Neuron (in vitro differentiated cells): ENCODE data around the gene CSRP2.

Source experiments
- H2AFZ ChIP-seq: one replicate; pipeline ENCODE4 v1.6.1; 2013; ENCODE audit warnings: low read depth, mild to moderate bottlenecking, inconsistent platforms, low read length, moderate library complexity
- H3K27me3 ChIP-seq: one replicate; pipeline ENCODE4 v1.6.1; 2013; ENCODE audit warnings: low read length; ENCODE audit not compliant: insufficient read depth
- H3K36me3 ChIP-seq: one replicate; pipeline ENCODE4 v1.6.1; 2013; ENCODE audit warnings: low read length; ENCODE audit not compliant: insufficient read depth
- H3K4me1 ChIP-seq: one replicate; pipeline ENCODE4 v1.6.1; 2013; ENCODE audit warnings: low read length; ENCODE audit not compliant: insufficient read depth
- H3K4me3 ChIP-seq: 2 replicates; pipeline ENCODE4 v1.5.1; 2013; ENCODE audit warnings: mild to moderate bottlenecking, low read length, moderate library complexity
- H3K9me3 ChIP-seq: one replicate; pipeline ENCODE4 v1.6.1; 2013; ENCODE audit warnings: low read length

CSRP2 gene

DNA sequence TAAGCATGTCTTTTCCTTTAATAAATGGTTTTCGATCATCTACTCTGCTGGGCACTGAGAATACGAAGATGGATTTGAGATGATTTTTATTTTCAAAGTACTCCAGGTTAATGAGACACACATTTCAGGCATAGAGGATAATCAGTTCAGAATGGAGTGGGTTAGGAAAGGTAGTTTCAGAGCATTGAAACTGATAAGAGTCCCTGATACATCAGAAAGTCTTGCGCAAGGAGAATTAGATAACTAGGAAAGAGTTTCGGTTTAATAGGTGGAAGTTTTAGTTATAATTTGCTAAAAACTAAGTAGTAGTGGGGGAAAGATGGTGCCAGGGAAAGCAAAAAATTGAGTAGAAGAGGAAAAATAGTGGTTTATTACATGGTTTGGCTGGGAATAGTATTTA is 64.8 kb downstream of the CSRP2 start:
- Histone ChIP-seq H2AFZ (no peak overlapping the region), H3K4me3 (no peak overlapping the region), H3K27me3 (no peaks in the 10 kb centered on the region), H3K36me3 (peaks cover 35% of the 10 kb centered on the region), H3K4me1 (no peaks in the 10 kb centered on the region), H3K9me3 (no peaks in the 10 kb centered on the region)

DNA sequence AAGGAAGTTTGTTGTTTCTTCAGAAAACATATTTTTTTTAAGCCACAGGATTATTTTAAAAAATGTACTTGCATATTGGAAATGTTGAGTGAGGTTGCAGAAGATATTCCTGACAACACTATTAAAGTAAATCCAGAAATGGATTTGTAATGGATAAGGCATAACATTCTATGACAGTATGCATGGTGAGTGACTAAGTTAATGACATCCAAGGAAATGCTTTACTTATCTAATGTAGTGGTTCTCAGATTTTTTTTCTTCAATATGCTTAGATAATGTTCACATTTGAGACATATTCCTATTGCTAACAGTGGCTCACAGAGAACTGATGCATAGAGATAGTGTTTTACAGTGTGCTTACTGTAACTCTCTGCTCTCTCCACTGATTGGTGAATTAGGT is 65.6 kb downstream of the CSRP2 start:
- peaks cover 36% of the 10 kb centered on the region for H3K36me3 ChIP-seq
- no peak overlapping the region for H2AFZ ChIP-seq
- no peaks in the 10 kb centered on the region for H3K4me1 ChIP-seq
- no peaks in the 10 kb centered on the region for H3K27me3 ChIP-seq
- H3K9me3 ChIP-seq, result no peaks in the 10 kb centered on the region
- H3K4me3 ChIP-seq, result no peak overlapping the region

DNA sequence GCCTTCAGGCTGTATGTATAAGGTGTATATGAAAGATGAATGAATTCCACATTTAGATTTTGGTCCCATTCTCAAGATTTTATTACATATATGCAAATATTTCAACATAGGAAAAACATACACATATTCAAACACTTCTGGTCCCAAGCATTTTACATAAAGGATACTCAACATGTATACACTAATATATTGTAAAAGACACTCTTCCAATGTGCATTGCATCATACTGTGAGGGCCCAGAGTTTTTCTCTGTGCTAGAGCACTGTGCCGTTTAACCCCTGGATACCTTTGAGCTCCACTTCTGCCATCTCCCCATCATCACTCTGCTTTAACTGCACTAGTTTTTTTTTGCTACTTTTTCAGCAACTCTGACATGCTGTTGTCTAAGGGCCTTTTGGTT is 66.8 kb downstream of the CSRP2 start:
- no peak overlapping the region for H3K4me3 ChIP-seq
- H2AFZ ChIP-seq, result no peak overlapping the region
- H3K36me3 ChIP-seq, result peaks cover 47% of the 10 kb centered on the region

DNA sequence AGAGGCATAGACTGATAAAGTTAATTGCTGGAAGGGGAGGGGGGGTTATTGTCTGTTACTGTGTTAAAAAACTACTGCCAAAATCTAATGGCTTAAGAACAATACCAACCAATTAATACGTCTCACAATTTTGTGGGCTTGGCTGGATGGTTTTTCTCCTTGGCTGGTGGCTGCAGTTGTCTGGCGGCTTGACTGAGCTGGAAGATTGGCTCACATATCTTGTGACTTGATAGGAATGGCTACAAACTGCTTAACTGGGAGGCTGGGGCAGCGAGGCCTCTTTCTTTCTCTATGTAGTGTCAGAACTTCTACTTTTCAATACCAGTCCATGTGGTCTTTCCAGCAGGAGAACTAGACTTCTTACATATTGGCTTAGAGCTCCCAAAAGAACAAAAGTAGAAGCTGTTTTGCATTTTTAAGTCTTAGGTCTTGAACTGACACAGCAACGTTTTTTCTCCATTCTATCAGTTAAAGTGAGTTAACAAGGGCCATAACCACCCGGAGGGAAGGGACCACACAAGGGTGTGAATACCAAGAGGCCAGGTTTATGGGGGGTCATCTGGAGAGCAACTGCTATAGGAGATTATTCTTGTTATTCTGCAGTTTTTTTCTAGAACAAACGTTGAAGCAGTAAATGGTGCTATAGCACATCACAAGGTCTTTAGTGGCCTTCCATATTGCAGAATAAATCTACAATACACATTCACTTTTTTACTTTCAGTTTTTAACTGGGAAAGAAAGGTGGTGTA is 68.0 kb downstream of the CSRP2 start:
- H3K27me3 ChIP-seq, result no peaks in the 10 kb centered on the region
- H3K4me1 ChIP-seq, result no peaks in the 10 kb centered on the region
- peaks cover 49% of the 10 kb centered on the region for H3K36me3 ChIP-seq
- H3K9me3 ChIP-seq, result no peaks in the 10 kb centered on the region
- H3K4me3 ChIP-seq, result no peak overlapping the region
- no peak overlapping the region for H2AFZ ChIP-seq

More for the DNA sequence above, 66.8 kb downstream of the CSRP2 start:
- Histone ChIP-seq H3K27me3 (no peaks in the 10 kb centered on the region), H3K9me3 (no peaks in the 10 kb centered on the region), H3K4me1 (no peaks in the 10 kb centered on the region)
